ENCODE data around the gene CD99. TPM values are rescaled to one million over a fixed set of nuclear protein-coding genes. Genes with fewer than 3 reads are reported as not detected.
"Not testable (repeated sequence)": the region's sequence is repeated elsewhere in the genome, so short reads cannot be mapped to it uniquely, and the experiment has no call there.

The CD99 gene
- total RNA-seq, 1 donor from 2014 or later: 371 TPM

DNA sequence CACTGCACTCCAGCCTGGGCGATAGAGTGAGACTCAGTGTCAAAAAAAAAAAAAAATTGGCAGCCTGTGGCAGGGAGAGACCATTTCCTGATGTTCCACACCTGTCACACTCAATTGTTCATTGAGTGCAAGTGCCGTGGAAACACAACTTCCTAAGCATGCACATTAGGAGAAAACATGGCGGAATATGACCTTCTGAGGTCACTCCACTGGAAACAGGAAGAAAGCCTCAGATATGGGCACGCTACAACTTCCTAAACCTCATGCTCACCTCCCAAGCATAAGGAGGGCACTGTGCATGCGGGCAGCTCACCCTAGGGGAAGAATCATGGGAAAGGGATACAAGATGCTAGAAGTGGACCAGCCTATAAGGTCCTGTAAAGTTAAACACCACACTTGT lies 28.5 kb upstream of the CD99 start:
- no peaks in the 10 kb centered on the region for H3K9me3 Mint-ChIP-seq
- no peak overlapping the region for H3K4me3 Mint-ChIP-seq
- H3K27ac Mint-ChIP-seq: no peak overlapping the region
- no peaks in the 10 kb centered on the region for H3K27me3 Mint-ChIP-seq
- peaks cover 2% of the 10 kb centered on the region for H3K4me1 Mint-ChIP-seq
- intact Hi-C loops (cut with micrococcal nuclease): no loop called here
- H3K36me3 Mint-ChIP-seq (ENCODE audit: low read depth): peaks cover 2% of the 10 kb centered on the region
- DNase-seq: no peak

DNA sequence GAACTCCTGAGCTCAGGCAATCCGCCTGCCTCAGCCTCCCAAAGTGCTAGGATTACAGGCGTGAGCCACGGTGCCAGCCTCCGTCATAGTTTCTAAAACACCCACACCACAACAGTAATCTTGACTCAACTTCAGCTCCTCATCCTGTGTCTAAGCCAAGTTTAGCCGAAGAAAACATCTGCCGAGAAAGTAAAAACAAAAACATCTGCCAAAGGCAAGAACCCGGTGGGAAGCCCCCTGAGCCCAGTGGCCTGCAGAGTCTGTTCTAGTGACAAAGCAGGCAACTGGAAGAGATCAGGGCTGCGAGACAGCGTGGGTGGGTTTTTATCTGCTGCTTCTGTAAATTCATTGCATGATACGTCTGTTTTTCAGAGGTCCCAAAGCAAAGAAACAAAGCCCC lies 26.6 kb upstream of the CD99 start:
- Mint-ChIP-seq H3K36me3 (ENCODE audit: low read depth) (peaks cover 2% of the 10 kb centered on the region), H3K4me1 (peaks cover 2% of the 10 kb centered on the region), H3K4me3 (no peak overlapping the region), H3K27ac (no peak overlapping the region), H3K27me3 (no peaks in the 10 kb centered on the region), H3K9me3 (no peaks in the 10 kb centered on the region)
- DNase-seq: no peak
- intact Hi-C loops (cut with micrococcal nuclease): no loop called here

DNA sequence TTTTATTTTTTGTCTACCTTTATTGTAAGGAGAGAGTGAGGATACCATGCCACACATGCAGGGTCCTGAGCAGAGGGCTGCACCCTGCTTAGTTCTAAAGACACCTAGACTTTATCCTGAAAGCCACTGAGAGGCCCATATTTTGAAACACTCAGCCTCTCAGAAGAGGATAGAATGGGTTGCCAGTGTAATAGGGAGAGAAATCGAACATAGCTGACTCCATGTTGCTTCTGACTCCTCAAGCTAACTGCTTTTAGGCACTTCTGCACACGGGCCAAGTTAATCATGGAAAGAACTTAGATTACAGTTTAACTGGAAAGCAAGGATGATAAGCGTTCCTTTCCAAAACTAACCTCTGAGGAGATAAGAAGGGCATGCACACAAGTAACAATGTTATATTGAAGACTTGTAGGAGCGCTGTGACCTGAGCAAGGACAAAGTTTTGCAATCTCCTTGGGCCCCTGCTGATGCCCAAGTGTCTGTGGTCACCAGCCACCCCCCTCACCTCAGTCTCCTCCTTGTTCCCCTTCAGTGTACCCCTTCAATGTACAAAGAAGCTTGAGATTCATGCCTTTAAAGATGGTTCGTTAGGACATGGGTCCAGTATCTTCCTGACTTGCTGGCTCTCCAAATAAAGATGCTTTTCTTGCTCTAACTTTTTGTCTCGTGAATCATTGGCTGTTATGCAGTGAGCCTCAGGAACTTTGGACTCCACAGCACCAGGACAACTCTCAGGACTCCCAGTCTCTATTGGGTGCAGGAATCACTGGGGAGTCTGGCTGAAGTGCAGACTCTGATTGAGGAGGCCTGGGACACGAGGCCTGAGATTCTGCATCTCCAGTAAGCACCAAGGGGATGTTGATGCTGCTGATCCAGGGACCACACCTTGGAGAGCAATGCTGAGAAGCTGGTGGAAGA lies 25.4 kb upstream of the CD99 start:
- H3K4me1 Mint-ChIP-seq: no peaks in the 10 kb centered on the region
- peaks cover 2% of the 10 kb centered on the region for H3K36me3 Mint-ChIP-seq (ENCODE audit: low read depth)
- no peak for DNase-seq
- H3K27ac Mint-ChIP-seq: no peak overlapping the region
- intact Hi-C loops (cut with micrococcal nuclease): no loop called here
- no peaks in the 10 kb centered on the region for H3K27me3 Mint-ChIP-seq
- H3K4me3 Mint-ChIP-seq: no peak overlapping the region
- no peaks in the 10 kb centered on the region for H3K9me3 Mint-ChIP-seq

DNA sequence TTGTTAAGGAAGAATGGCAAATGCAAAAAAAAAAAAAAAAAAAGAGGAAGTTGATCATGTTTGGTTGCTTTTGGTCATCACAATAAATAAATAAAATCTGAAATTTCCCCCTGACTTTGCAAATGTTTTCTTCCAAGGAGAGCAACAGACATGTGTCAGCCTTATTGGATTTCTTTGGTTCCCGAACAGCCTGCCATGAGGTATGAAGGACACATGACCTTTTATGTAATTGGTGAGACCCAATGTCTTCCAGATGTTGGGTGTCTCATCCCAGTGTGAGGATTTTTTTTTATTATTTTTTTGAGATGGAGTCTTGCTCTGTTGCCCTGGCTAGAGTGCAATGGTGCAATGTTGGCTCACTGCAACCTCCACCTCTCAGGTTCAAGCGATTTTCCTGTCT lies 24.6 kb upstream of the CD99 start:
- Mint-ChIP-seq H3K27ac (no peak overlapping the region), H3K9me3 (no peaks in the 10 kb centered on the region), H3K36me3 (ENCODE audit: low read depth) (peaks cover 2% of the 10 kb centered on the region), H3K4me3 (no peak overlapping the region), H3K27me3 (no peaks in the 10 kb centered on the region), H3K4me1 (no peaks in the 10 kb centered on the region)
- intact Hi-C loops (cut with micrococcal nuclease): no loop called here
- no peak for DNase-seq

DNA sequence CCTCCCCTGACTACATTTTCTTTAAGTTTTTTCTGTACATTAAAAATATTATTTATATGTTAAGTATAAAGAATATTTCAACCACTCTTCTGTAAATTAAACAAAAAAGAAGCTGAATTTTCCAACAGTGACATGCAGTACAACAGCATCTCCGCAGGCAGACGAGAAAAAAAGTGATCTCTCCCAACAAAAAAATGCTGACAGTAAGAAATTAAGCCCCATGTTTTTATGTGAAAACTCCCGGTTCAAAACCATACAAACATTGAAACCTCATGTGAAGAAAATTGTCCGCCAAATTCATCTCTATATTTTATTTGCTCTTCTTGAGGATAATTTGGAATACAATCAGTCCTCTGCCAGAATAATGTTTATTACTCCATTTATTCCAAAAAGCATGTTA lies 20.1 kb upstream of the CD99 start:
- no peak for DNase-seq
- Mint-ChIP-seq H3K36me3 (ENCODE audit: low read depth) (peaks cover 2% of the 10 kb centered on the region), H3K27me3 (no peaks in the 10 kb centered on the region), H3K4me3 (no peak overlapping the region), H3K4me1 (no peaks in the 10 kb centered on the region), H3K9me3 (no peaks in the 10 kb centered on the region), H3K27ac (no peak overlapping the region)
- intact Hi-C loops (cut with micrococcal nuclease): no loop called here

DNA sequence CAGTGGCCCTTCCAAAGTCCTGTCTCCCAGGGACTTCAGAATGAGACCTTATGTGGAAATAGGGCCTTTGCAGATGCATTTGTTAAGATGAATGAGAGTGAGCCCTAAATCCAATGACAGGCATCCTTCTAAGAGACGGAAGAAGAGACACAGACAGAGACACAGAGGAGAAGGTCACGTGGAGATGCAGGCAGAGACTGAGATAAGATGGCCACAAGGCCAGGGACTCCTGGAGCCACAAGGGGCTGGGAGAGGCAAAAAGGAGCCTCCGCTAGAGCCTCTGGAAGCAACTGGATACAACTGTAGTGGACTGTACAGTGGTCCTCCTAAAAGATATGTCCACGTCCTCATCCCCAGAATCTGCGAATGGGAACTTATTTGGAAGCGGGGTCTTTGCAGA lies 19.0 kb upstream of the CD99 start:
- Mint-ChIP-seq H3K4me3 (no peak overlapping the region), H3K4me1 (no peaks in the 10 kb centered on the region), H3K36me3 (ENCODE audit: low read depth) (no peaks in the 10 kb centered on the region), H3K9me3 (no peaks in the 10 kb centered on the region), H3K27me3 (peaks cover 4% of the 10 kb centered on the region), H3K27ac (no peak overlapping the region)
- intact Hi-C loops (cut with micrococcal nuclease): no loop called here
- DNase-seq: no peak

DNA sequence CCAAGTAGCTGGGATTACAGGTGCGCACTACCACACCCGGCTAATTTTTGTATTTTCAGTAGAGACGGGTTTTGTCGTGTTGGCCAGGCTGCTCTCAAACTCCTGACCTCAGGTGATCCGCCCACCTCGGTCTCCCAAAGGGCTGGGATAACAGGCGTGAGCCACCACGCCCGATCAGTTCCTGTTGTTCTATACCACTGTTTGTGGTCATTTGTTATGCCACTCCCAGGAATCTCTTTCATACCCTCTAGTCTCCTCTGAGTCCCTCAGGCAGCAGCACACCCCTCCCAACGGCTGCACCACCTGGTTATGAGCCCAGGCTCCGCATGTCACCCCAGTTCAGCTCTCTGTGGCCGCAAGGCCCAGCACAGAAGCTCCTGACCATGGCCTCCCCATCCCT lies 17.5 kb upstream of the CD99 start:
- Mint-ChIP-seq H3K9me3 (peaks cover 4% of the 10 kb centered on the region), H3K4me1 (no peaks in the 10 kb centered on the region), H3K27me3 (peaks cover 9% of the 10 kb centered on the region), H3K36me3 (ENCODE audit: low read depth) (no peaks in the 10 kb centered on the region), H3K27ac (no peak overlapping the region), H3K4me3 (no peak overlapping the region)
- no peak for DNase-seq
- intact Hi-C loops (cut with micrococcal nuclease): no loop called here

DNA sequence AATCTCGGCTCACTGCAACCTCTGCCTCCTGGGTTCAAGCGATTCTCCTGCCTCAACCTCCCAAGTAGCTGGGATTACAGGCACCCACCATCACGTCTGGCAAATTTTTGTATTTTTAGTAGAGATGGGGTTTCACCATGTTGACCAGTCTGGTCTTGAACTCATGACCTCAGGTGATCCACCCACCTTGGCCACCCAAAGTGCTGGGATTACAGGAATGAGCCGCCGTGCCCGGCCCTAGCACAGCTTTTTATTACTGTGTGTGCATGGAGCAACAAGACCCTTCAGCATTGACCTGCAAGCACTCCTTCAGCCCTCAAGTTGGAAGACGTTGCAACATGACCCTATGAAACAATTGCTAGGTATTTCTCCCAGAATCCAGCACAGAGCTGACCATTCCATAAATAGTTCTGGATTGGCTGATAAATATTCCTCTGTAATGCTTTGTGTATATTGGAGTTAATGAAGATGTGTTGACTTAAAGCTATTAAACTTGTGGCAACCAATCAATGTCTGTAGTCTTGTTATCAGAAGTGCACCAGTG lies 15.4 kb upstream of the CD99 start:
- peaks cover 11% of the 10 kb centered on the region for H3K27me3 Mint-ChIP-seq
- H3K27ac Mint-ChIP-seq; H3K4me1 Mint-ChIP-seq; H3K9me3 Mint-ChIP-seq; intact Hi-C loops (cut with micrococcal nuclease); H3K36me3 Mint-ChIP-seq (ENCODE audit: low read depth); H3K4me3 Mint-ChIP-seq; DNase-seq: not testable (repeated sequence)

DNA sequence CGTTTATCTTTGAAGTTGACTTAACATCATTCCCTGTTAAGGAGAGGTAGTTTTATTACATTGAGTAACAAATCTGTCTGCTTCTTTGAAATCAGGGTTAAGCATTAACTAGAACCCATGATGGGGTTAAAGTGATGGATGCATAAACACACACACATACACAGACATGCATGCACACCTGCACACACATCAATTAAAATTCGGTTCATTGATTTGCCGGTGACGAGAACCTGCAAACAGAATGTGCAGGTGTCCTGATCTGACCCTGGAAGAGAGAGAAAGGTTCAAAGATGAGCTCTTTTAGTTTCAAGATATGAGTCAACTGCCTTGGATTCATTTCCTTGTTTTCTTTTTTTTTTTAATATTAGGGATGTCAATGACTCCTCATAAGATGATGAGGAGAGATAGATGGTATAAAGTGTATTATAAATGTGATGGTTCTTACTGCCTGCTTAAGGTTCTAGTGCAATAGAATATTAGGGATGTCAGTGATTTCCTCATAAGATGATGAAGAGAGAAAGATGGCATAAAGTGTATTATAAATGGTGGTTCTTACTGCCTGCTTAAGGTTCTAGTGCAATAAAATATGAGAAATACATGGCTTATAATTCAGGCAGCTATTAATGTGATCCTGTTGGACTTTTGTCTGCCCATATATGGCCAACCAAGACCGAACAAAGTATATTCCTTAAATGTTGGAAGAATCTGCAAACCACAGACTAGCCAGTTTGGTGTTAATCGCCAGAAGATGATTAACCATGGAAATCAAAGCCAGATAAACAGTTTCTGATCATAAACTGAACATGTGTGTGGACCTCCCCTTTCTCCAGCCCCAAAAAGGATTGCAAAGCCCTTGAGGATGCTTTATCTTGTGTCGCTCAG lies 14.1 kb upstream of the CD99 start:
- Mint-ChIP-seq H3K36me3 (ENCODE audit: low read depth) (no peaks in the 10 kb centered on the region), H3K27me3 (peaks cover 11% of the 10 kb centered on the region), H3K9me3 (peaks cover 17% of the 10 kb centered on the region), H3K27ac (no peak overlapping the region), H3K4me3 (no peak overlapping the region), H3K4me1 (no peaks in the 10 kb centered on the region)
- intact Hi-C loops (cut with micrococcal nuclease): no loop called here
- no peak for DNase-seq

DNA sequence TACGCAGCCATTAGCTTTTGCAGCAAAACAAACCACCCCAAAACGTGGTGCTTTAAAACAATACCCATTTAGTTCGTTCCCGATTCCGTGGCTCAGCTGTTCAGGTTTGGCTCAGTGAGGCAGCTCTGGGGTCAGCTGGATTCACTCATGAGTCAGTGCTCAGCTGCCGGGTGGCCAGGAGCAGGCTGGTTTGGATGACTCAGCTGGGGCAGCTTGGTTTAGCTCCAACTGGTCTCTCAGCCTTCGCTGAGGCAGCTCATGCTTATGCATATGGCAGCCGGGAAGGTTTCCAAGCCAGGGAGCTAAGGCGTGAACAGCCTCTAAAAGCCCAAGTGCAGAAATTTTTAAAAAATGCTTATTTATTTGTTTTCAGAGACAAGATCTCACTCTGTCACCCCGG lies 13.3 kb upstream of the CD99 start:
- no peaks in the 10 kb centered on the region for H3K36me3 Mint-ChIP-seq (ENCODE audit: low read depth)
- intact Hi-C loops (cut with micrococcal nuclease): no loop called here
- peaks cover 17% of the 10 kb centered on the region for H3K9me3 Mint-ChIP-seq
- no peak overlapping the region for H3K4me3 Mint-ChIP-seq
- H3K27ac Mint-ChIP-seq: no peak overlapping the region
- no peak for DNase-seq
- H3K4me1 Mint-ChIP-seq: no peaks in the 10 kb centered on the region
- H3K27me3 Mint-ChIP-seq: peaks cover 11% of the 10 kb centered on the region

DNA sequence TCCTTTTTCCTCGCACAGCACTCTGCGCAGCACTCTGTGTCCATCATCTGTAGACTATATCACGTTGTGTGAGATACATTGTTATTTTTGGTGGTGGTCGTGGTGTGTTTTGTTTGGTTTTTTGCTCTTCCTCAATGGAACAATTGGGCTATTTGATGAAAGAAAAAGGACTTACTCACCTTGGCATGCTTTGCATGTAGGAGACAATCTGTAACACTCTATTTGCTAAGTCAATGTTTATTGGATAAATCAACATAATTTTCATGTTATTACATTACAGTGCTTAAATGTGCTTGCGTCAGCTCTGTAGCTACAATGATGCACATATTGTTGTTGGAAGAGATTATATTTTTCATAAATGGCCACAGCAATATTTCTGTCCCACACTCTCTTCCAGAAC lies 12.5 kb upstream of the CD99 start:
- intact Hi-C loops (cut with micrococcal nuclease): no loop called here
- Mint-ChIP-seq H3K27ac (no peak overlapping the region), H3K36me3 (ENCODE audit: low read depth) (no peaks in the 10 kb centered on the region), H3K4me3 (no peak overlapping the region), H3K27me3 (peaks cover 11% of the 10 kb centered on the region), H3K9me3 (peaks cover 17% of the 10 kb centered on the region), H3K4me1 (no peaks in the 10 kb centered on the region)
- no peak for DNase-seq

DNA sequence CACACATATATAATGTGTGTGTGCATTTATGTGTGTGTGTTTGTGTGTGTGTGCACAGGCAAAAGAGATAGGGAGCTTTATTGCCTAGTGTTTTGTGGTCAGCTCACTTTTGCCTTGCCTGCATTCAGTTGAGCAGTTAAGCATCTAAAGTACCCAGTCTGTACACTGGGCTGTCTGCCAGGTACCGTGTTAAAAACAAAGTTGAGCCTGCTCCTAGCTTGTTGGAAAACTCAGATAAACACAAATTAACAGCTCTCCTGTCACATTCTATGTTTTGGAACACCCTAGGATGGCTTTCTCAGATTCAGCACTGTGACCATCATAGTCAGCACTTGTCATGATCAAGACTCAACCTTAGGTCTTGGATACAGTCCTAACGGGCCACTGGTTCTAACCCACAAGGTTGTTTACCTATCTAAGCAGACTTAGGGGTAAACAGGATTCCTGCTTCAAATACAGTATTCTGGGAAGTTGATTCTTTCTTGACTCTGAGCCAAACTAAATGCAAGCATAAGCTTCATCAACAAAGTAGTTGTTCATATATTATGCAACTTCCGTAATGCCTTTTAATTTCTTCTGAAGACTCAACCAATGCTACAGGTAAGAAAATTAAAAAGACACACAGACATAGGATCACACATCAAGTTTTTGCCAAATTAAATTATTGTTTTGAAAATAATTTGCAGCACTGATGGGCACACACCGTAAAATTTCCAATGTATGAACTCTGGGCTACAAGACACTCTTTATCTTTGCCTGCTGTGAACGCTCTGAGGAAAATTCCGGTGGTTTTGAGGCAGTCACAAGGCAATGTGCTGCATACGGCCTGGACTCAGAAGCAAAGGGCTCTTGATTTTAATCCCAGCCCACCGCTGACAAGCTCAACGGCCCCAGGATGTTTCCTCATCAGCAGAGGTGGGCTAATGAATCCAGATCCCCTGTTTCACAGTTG lies 11.3 kb upstream of the CD99 start:
- H3K27me3 Mint-ChIP-seq: peaks cover 11% of the 10 kb centered on the region

More for the DNA sequence above, 11.3 kb upstream of the CD99 start:
- peaks cover 17% of the 10 kb centered on the region for H3K9me3 Mint-ChIP-seq
- no peak overlapping the region for H3K4me3 Mint-ChIP-seq
- H3K36me3 Mint-ChIP-seq (ENCODE audit: low read depth): no peaks in the 10 kb centered on the region
- intact Hi-C loops (cut with micrococcal nuclease): no loop called here
- no peaks in the 10 kb centered on the region for H3K4me1 Mint-ChIP-seq
- no peak for DNase-seq
- no peak overlapping the region for H3K27ac Mint-ChIP-seq

All from activated CD4-positive, alpha-beta T cell treated with anti-CD3 and anti-CD28 coated beads, Interleukin-2, amount 10 ng/mL, durations not matched to agents 24 days and 14 days (primary cell).